ENCODE results near the gene GRIK4. TPM values are rescaled to one million over a fixed set of nuclear protein-coding genes. Genes with fewer than 3 reads are reported as not detected.
"Not testable (repeated sequence)": the region's sequence is repeated elsewhere in the genome, so short reads cannot be mapped to it uniquely, and the experiment has no call there.

Gene GRIK4
- total RNA-seq, 1 donor from 2014 or later, result 0.06 TPM

DNA sequence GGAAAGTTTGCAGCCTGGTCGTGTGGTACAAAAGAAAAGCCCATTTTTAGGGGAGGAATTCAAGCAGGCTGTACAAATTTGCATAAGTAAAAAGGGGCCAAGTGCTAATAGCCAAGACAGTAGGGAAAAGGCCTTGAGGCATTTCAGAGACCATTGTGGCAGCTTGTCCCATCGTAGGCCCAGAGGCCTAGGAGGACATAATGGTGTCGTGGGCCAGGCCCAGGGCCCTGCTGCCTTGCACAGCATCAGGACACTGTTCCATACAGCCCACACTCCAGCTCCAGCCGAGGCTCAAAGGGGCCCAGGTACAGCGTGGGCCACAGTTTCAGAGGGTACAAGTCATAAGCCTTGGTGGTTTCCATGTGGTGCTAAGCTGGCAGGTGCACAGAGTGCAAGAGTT, 106.9 kb downstream of the GRIK4 start:
- DNase-seq (ENCODE audit: low read depth), result no peak
- TF ChIP-seq, protein P1, sequence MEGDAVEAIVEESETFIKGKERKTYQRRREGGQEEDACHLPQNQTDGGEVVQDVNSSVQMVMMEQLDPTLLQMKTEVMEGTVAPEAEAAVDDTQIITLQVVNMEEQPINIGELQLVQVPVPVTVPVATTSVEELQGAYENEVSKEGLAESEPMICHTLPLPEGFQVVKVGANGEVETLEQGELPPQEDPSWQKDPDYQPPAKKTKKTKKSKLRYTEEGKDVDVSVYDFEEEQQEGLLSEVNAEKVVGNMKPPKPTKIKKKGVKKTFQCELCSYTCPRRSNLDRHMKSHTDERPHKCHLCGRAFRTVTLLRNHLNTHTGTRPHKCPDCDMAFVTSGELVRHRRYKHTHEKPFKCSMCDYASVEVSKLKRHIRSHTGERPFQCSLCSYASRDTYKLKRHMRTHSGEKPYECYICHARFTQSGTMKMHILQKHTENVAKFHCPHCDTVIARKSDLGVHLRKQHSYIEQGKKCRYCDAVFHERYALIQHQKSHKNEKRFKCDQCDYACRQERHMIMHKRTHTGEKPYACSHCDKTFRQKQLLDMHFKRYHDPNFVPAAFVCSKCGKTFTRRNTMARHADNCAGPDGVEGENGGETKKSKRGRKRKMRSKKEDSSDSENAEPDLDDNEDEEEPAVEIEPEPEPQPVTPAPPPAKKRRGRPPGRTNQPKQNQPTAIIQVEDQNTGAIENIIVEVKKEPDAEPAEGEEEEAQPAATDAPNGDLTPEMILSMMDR (conservative IDR thresholded peaks at IDR 0.05; ENCODE audit: low read depth, low read length), result no peak
- no peak overlapping the region for H3K4me3 ChIP-seq (ENCODE audit: low read depth, low read length)

DNA sequence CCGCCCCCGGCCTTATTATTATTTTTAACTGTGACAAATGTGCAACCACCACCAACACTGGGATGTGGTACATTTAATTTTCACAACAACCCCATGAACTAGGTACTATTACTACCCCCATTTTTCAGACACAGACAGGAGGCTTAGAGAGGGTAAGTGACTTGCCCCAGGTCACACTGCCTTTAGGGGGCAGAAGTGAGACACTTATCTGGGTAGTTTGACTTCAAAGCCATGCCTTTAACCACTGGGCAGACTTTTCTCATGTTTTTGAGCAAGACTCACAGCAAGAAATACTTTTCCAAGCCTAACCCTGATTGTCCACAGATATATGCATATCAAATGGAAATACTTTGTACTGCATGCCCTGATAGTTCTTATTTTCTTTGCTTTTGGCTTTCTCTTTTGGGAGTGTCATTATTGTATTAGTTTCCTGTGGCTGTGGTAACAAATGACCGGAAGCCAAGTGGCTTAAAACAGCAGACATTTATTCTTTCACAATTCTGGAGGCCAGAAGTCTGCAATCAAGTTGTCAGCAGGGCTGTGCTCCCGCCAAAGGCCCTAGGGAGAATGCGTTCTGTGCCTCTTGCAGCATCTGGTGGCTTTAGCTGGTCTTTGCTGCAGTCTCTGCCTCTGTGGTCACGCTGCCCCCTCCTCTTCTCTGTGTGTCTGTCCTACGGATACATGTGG, 110.8 kb downstream of the GRIK4 start:
- TF ChIP-seq, protein P1 (conservative IDR thresholded peaks at IDR 0.05; ENCODE audit: low read depth, low read length), result peak; percentile 55
- DNase-seq (ENCODE audit: low read depth), result no peak
- no peak overlapping the region for H3K4me3 ChIP-seq (ENCODE audit: low read depth, low read length)

DNA sequence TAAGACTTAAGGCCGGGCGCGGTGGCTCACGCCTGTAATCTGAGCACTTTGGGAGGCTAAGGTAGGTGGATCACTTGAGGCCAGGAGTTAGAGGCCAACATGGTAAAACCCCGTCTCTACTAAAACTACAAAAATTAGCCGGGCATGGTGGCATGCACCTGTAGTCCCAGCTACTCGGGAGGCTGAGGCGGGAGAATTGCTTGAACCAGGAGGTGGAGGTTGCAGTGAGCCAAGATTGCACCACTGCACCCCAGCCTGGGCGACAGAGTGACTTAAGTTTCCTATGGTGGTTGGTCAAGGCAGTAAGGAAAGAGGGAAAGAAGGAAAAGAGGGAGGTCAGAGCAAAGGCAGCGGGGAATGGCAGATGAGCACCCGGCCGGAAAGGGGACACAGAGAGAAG, 113.4 kb downstream of the GRIK4 start:
- not testable (repeated sequence) for H3K4me3 ChIP-seq (ENCODE audit: low read depth, low read length); DNase-seq (ENCODE audit: low read depth)

DNA sequence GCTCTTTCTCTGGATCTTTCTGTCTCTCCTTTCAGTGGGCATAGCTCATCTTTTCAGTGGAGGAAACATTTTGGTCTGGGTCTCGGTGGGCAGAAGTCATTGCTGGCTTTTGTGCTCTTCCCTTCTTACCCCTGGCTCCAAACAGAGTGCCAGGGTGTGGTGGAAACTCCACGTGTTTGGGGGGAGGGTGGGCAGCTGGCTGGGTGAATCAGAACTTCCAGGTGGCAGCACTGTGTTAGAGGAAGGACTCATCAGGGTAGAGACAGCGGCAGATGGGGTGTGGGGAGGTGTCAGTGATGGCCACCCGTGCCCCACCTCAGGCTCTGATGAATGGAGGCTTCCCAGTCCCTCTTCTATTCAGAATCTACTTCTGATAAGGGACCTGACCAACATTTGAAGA, 114.0 kb downstream of the GRIK4 start:
- H3K4me3 ChIP-seq (ENCODE audit: low read depth, low read length), result no peak overlapping the region
- TF ChIP-seq, protein P1 (conservative IDR thresholded peaks at IDR 0.05; ENCODE audit: low read depth, low read length), result no peak
- DNase-seq (ENCODE audit: low read depth), result no peak

DNA sequence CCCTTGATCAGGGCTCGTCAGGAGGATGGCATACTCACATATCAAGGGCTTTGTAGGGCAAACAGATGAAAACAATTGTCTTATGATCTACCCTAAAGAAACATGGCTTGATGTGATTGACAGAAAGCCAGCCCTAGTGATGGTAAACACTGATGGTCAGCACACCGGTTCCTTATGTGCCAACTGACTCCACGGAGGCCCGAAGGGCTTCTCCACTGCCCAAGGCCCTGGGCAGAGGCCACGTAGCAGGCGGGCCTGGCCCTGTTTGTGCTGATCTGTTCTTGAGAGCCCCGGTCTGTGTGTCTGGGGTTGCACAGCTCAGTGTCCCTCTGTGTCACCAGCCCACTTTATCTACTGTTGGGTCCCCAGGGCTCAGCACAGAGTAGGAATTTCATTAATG, 115.2 kb downstream of the GRIK4 start:
- TF ChIP-seq, protein P1 (conservative IDR thresholded peaks at IDR 0.05; ENCODE audit: low read depth, low read length), result no peak
- H3K4me3 ChIP-seq (ENCODE audit: low read depth, low read length), result no peak overlapping the region
- no peak for DNase-seq (ENCODE audit: low read depth)

DNA sequence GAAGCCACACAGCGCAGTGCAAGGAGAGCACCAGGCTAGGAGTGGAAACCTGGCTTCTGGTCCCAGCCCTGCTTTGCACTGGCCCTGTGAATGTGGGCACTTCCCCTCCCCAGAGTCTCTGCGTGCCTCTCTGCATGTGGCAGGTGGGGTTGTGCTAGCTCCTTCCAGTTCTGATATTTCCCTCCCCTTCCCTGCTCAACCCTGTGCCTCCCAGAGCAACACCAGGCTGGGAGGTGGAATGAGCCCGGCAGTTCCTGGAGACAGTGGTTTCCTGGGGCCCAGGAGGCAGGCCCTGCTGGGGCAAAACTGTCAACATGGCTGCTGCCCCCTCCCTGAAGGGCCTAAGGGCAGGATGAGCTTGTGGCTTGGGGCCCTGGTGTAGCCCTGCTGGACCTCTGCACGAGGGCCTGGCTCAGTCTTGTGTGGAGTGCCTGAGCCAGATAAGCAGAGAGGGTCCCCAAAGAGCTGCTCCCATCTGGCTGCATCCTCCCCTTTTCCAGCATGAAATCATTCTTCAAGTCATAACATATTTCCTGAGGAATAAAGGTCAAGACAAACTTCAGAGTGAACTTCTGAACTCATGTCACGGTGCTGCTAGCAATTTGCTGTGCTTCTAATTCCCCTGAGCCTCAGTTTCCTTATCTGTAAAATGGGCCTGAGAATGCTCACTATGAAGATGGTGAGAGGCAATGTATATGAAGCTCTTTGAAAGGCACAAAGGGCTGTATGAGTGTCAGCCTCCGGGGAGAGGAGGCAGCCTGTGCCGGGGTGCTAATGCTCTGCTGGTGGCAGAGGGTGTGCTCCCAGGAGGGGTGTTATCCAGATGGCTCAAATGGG, 116.0 kb downstream of the GRIK4 start:
- TF ChIP-seq, protein P1 (conservative IDR thresholded peaks at IDR 0.05; ENCODE audit: low read depth, low read length), result no peak
- no peak for DNase-seq (ENCODE audit: low read depth)
- no peak overlapping the region for H3K4me3 ChIP-seq (ENCODE audit: low read depth, low read length)

DNA sequence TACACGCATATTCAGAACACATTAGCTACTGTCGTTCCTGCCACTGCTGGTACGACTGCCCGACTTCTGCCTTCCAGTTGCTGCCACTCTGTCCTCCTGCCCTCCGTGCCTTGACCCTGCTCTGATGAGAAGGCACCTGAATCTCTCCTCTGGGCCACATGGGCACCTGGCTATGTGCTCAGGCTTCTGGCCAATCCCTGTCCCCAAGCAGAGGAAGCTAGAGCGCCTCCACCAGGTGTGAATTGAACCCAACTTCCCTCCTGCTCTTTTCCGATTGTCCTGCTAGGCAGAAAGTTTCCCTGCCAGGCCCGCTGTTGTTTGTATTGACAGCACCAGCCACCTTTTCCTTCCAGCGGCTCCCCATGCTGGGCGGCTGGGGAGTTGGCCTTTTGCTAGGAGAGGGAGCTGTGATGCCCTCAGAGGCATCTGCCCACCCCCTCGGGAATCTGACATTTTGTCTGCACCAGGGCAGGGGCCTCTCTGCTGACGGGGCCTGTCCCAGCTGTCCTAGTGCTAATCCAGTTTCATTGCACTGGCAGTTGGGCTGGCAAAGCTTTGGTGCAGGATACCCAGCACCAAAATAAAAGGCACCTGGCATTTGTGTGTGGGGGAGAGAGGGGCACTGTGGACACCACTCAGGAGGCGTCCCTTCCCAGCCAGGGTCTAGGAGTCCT, 118.0 kb downstream of the GRIK4 start:
- H3K4me3 ChIP-seq (ENCODE audit: low read depth, low read length), result no peak overlapping the region
- DNase-seq (ENCODE audit: low read depth), result no peak
- TF ChIP-seq, protein P1 (conservative IDR thresholded peaks at IDR 0.05; ENCODE audit: low read depth, low read length), result no peak
